SHP77 (cell line): Measurements from ENCODE around the gene ZNF444.
A peak's percentile ranks its signal among the peaks of the same experiment; 100 is the strongest.

Source experiments
- DNase-seq, 2 experiments: peaks; one replicate each; lab custom pipeline; 2025; lab: John Stamatoyannopoulos, UW

ZNF444 gene

GRCh38 chr19:56121180-56122167 is 19.6 kb upstream of the ZNF444 start, which contains the start of gene ZNF787:
Gene ZNF787 (minus strand): TSS chr19:56121295. CDS start chr19:56103217, 18,078 bp downstream.
- peak; percentile 93 for DNase-seq

GRCh38 chr19:56123266-56123891 is 17.7 kb upstream of the ZNF444 start:
- DNase-seq: no peak

GRCh38 chr19:56124578-56124977 is 16.5 kb upstream of the ZNF444 start:
- DNase-seq: no peak

- DNase-seq: no peak
These were observed 15.1 kb upstream of the ZNF444 start for GRCh38 chr19:56125806-56126590.

GRCh38 chr19:56126983-56127780 is 13.9 kb upstream of the ZNF444 start:
- DNase-seq: no peak

- no peak for DNase-seq
These were observed 11.1 kb upstream of the ZNF444 start for GRCh38 chr19:56130006-56130405.

GRCh38 chr19:56131651-56132050 is 9.4 kb upstream of the ZNF444 start:
- no peak for DNase-seq

- DNase-seq: no peak
These were observed 8.7 kb upstream of the ZNF444 start for GRCh38 chr19:56132316-56132822.

- DNase-seq: no peak
These were observed 7.0 kb upstream of the ZNF444 start for GRCh38 chr19:56133858-56134653.

GRCh38 chr19:56134654-56134921 is 6.5 kb upstream of the ZNF444 start:
- DNase-seq: no peak

- no peak for DNase-seq
These were observed 4.7 kb upstream of the ZNF444 start for GRCh38 chr19:56136362-56136761.

- DNase-seq: no peak
These were observed 3.7 kb upstream of the ZNF444 start for GRCh38 chr19:56137405-56137804.

- DNase-seq: no peak
These were observed 3.0 kb upstream of the ZNF444 start for GRCh38 chr19:56138069-56138468.

- DNase-seq: no peak
These were observed 1.1 kb upstream of the ZNF444 start for GRCh38 chr19:56139847-56140582.

GRCh38 chr19:56141417-56141993 is 418 bp downstream of the ZNF444 start:
- DNase-seq: no peak

GRCh38 chr19:56142087-56142787 is 1.1 kb downstream of the ZNF444 start:
- DNase-seq: no peak

- no peak for DNase-seq
These were observed 1.9 kb downstream of the ZNF444 start for GRCh38 chr19:56142897-56143434.

- no peak for DNase-seq
These were observed 3.3 kb downstream of the ZNF444 start for GRCh38 chr19:56144376-56144775.

GRCh38 chr19:56144831-56145230 is 3.7 kb downstream of the ZNF444 start:
- DNase-seq: no peak
